Kidney capillary endothelial cell (primary cell): ENCODE measurements around the gene COL18A1.
"Not testable (repeated sequence)": the region's sequence is repeated elsewhere in the genome, so short reads cannot be mapped to it uniquely, and the experiment has no call there.

Experiments
- DNase-seq: peaks from one replicate; pipeline ENCODE4 v3.0.0-alpha.2; 2018; ENCODE audit warnings: low spot score

COL18A1 gene

DNA sequence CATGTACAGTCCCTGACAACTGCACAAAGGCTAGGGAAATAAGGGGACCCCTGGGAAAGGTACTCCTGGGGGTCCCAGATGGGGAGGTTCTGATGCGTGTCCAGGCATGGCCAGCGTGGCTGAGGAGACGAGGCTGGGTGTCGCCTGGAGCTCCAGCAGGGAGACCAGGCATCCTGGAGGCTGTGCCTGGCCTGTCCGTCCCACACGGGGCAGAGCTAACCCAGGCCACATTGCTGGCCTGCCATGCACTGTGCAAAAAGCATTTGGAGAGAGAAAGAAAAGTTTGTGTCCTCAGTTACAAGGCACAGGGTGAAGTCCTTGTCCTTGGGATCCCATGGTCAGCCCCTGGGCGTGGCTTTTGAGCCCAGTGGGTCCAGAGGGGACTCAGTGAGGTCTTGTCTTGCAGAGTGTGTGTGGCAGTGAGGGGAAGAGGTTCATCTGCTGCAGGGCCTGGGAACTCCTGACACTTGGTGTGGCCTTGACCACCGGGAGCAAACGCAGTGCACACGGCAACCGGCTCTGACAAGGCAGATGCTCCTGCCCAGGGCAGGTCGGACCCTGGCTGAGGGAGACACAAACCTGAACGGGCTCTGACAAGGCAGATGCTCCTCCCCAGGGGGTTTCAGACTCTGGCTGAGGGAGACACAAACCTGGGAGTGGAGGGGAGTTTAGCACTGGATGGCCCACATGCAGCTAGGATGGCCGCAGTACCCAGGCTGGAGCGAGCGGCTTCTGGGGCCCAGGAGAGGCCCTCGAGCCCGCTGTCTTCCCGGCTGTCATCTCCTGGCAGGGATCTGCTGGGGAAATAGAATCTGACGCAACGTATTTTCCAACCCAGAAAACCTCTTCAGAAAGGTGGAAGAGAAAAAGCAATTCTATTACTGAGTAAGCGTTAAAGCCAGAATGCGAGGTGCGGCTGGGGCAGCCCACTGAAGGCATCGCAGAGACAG is 37.3 kb upstream of the COL18A1 start:
- DNase-seq: no peak

GRCh38 chr21:45369018-45369417 is 35.9 kb upstream of the COL18A1 start:
- not testable (repeated sequence) for DNase-seq

DNA sequence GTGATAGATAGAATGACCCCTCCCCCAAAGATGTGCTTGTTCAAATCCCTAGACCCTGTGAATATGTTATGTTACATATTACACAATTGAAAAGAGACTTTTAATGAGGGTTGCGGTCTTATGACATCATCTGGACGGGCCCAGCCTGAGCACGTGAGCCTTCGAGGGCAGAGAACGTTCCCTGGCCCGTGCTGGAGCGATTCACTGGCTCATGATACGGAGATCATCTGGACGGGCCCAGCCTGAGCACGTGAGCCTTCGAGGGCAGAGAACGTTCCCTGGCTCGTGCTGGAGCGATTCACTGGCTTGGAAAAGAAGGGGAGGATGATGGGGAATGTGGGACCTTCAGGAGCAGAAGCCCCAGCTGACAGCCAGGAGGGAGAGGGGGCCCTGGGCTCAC is 34.4 kb upstream of the COL18A1 start:
- no peak for DNase-seq

DNA sequence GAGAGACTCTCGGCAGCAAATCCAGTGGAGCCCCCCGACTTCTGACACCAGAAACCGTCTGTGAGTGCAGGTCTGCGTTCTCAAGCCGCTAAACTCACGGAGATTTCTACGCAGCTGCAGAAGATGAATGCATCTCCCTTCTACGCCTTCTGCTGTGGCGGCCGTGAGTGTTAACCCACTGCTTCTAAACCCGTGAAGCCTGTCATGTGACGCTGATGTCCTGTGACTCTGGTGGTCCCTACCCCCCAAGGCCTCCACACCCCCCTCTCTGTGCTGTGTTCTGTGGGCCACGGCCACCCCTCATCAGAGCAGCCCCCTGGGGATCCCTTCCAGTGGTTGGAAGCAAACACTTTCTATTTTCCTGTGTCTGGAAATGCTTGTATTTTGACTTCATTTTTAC is 33.9 kb upstream of the COL18A1 start:
- no peak for DNase-seq

GRCh38 chr21:45371655-45372054 is 33.3 kb upstream of the COL18A1 start:
- DNase-seq: no peak

GRCh38 chr21:45372732-45373355 is 32.1 kb upstream of the COL18A1 start:
- no peak for DNase-seq

- DNase-seq: no peak
These were observed 30.8 kb upstream of the COL18A1 start for GRCh38 chr21:45373991-45374816.

- DNase-seq: no peak
These were observed 30.0 kb upstream of the COL18A1 start for GRCh38 chr21:45374826-45375455.

GRCh38 chr21:45376459-45377324 is 28.3 kb upstream of the COL18A1 start:
- DNase-seq: no peak

GRCh38 chr21:45377325-45377709 is 27.6 kb upstream of the COL18A1 start:
- no peak for DNase-seq

GRCh38 chr21:45377866-45378257 is 27.1 kb upstream of the COL18A1 start:
- DNase-seq: no peak

GRCh38 chr21:45378258-45378966 is 26.6 kb upstream of the COL18A1 start:
- no peak for DNase-seq

DNA sequence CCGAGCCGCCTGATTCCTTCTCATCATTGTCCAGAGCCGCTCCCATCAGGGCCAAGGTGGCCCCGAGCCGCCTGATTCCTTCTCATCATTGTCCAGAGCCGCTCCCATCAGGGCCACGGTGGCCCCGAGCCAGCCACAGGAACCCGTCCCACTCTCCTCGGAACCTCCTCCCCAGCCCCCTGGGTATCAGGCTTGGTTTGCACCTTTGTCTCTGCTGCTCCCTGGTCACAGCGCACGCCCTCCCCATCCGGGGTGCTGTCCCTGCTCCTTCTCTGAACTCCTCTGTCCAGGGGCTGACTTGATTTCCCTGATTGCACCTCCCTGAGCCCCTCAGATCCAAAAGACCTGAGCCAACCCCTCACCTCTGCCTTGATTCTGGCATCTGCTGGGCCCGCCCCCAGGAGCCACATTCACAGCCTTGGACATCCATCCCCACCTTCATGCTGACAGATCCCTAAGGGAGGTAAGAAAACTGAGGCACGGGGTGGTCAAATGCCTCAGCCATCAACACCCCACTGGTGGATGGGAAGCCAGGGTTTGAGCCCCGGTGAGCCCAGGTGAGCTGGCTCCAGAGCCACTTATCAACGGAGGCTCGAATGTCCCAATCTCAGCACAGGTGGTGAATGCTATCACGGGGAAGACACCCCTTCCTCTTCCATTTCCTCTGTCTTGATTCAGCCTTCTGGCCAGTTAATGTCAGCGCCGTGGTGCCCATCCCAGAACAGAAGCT is 25.6 kb upstream of the COL18A1 start:
- no peak for DNase-seq

- no peak for DNase-seq
These were observed 25.0 kb upstream of the COL18A1 start for GRCh38 chr21:45379901-45380330.

DNA sequence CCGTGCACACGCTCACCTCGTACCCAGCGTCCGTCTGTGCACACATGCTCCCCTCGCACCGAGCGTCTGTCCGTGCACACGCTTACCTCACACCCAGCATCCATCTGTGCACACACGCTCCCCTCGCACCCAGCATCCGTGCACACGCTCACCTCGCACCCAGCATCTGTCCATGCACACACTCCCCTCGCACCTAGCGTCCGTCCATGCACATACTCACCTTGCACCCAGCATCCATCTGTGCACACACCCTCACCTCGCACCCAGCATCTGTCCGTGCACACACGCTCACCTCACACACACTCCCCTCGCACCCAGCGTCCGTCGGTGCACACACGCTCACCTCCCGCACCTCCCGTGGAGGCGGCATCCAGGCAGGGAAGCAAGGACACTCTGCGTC is 24.4 kb upstream of the COL18A1 start:
- DNase-seq: no peak

- no peak for DNase-seq
These were observed 23.8 kb upstream of the COL18A1 start for GRCh38 chr21:45381036-45381787.

- no peak for DNase-seq
These were observed 22.9 kb upstream of the COL18A1 start for GRCh38 chr21:45381865-45382696.

DNA sequence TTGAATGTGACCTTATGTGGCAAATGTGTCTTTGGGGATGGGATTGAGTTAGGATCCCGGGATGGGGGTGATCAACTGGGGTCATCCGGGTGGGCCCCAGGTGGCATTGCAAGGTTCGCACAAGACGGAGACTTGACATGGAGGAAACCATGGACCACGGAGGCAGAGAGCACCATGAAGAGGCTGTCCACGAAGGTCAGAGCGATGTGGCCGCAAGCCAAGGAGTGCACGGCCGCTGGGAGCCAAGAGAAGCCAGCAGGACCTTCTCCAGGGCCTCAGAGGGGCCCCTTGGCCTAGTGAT is 22.3 kb upstream of the COL18A1 start:
- DNase-seq: no peak
